OCI-LY3 (cell line): ENCODE measurements around the gene ZNF142.

ENCODE experiments used
- CTCF ChIP-seq: fragments of 200-600, 300-600 bp; sonication (generic); IDR thresholded peaks from 2 replicates; pipeline ENCODE4 v1.5.1; 2014; ENCODE audit warnings: antibody characterized with exemption, low read length, low read depth
- EZH2phosphoT487 ChIP-seq: fragments of 200-600 bp; shearing (Covaris generic); IDR thresholded peaks from 2 replicates; pipeline ENCODE4 v1.6.1; 2018; ENCODE audit warnings: antibody characterized with exemption, mixed run types, low read depth

- TF ChIP-seq CTCF (peak; percentile 41), EZH2phosphoT487 (no peak)
Observed at GRCh38 chr2:218658671-218659257, 659 bp downstream of the ZNF142 start.
